Hypothalamus (tissue), 51 donors: Measurements from ENCODE around the gene TOR1AIP2.
A peak's percentile ranks its signal among the peaks of the same experiment; 100 is the strongest.

Source experiments
- DNase-seq, 51 donors: peaks; one replicate each; lab custom pipeline; 2025; lab: John Stamatoyannopoulos, UW

The TOR1AIP2 gene

GRCh38 chr1:179877586-179878265 is at the start of gene TOR1AIP2:
TOR1AIP2 (minus strand) TSS chr1:179877803; CDS start chr1:179852665, 25,138 bp downstream.
- peak; percentile 37 to 96 (median 87) for DNase-seq

GRCh38 chr1:179926850-179927205 is 49.2 kb upstream of the TOR1AIP2 start:
- no peak for DNase-seq

GRCh38 chr1:179925922-179926849 is 48.6 kb upstream of the TOR1AIP2 start:
- no peak for DNase-seq

- DNase-seq, result no peak
Observed at GRCh38 chr1:179925302-179925701, 47.7 kb upstream of the TOR1AIP2 start.

GRCh38 chr1:179924268-179924667 is 46.7 kb upstream of the TOR1AIP2 start:
- no peak for DNase-seq

GRCh38 chr1:179923029-179923428 is 45.4 kb upstream of the TOR1AIP2 start:
- no peak for DNase-seq

- DNase-seq, result no peak
Observed at GRCh38 chr1:179921981-179922872, 44.6 kb upstream of the TOR1AIP2 start.

GRCh38 chr1:179921472-179921871 is 43.9 kb upstream of the TOR1AIP2 start:
- DNase-seq, result no peak

GRCh38 chr1:179917601-179918429 is 40.2 kb upstream of the TOR1AIP2 start:
- DNase-seq, result no peak

- DNase-seq, result no peak
Observed at GRCh38 chr1:179911812-179912211, 34.2 kb upstream of the TOR1AIP2 start.

GRCh38 chr1:179910934-179911333 is 33.3 kb upstream of the TOR1AIP2 start:
- no peak for DNase-seq

GRCh38 chr1:179889589-179889988 is 12.0 kb upstream of the TOR1AIP2 start:
- no peak for DNase-seq

- no peak for DNase-seq
Observed at GRCh38 chr1:179888071-179888470, 10.5 kb upstream of the TOR1AIP2 start.

GRCh38 chr1:179883745-179884138 is 6.1 kb upstream of the TOR1AIP2 start:
- DNase-seq, result no peak

- peak in 4 of 51 donors; percentile 10 to 61 (median 44) for DNase-seq
Observed at GRCh38 chr1:179883040-179883744, 5.6 kb upstream of the TOR1AIP2 start.

- peak; percentile 87 to 100 (median 96) for DNase-seq
Observed at GRCh38 chr1:179882253-179883039, 4.8 kb upstream of the TOR1AIP2 start, which contains the start of gene TOR1AIP1. TOR1AIP1 (plus strand) TSS chr1:179882285; CDS start chr1:179882503, 218 bp downstream.

- DNase-seq, result peak in 2 of 51 donors; percentile 88 to 92
Observed at GRCh38 chr1:179881642-179882252, 4.1 kb upstream of the TOR1AIP2 start.

GRCh38 chr1:179879797-179880196 is 2.2 kb upstream of the TOR1AIP2 start:
- DNase-seq, result no peak
